Karpas-422 (cell line): ENCODE results near the gene IL1RN. TPM values are rescaled to one million over a fixed set of nuclear protein-coding genes. Genes with fewer than 3 reads are reported as not detected.

ENCODE experiments used
- DNase-seq: peaks from one replicate; pipeline ENCODE4 v3.0.0-alpha.2; 2015
- H2AFZ ChIP-seq: fragments of 200-600 bp; sonication (generic); 2 replicates; pipeline ENCODE4 v1.6.1; 2014; ENCODE audit warnings: antibody characterized with exemption, low read length, mixed read lengths
- H3K27ac ChIP-seq: fragments of 200-600 bp; sonication (generic); 2 replicates; pipeline ENCODE4 v1.5.1; 2014; ENCODE audit warnings: mild to moderate bottlenecking, low read length, moderate library complexity
- H3K27me3 ChIP-seq: fragments of 200-600 bp; sonication (generic); 2 replicates; pipeline ENCODE4 v1.6.1; 2014; ENCODE audit warnings: low read length, mixed read lengths
- H3K36me3 ChIP-seq: fragments of 200-600 bp; sonication (generic); 2 replicates; pipeline ENCODE4 v1.6.1; 2014; ENCODE audit warnings: low read length, mixed read lengths; ENCODE audit not compliant: insufficient read depth
- H3K4me1 ChIP-seq: fragments of 200-600 bp; sonication (generic); 2 replicates; pipeline ENCODE4 v1.6.1; 2014; ENCODE audit warnings: mild to moderate bottlenecking, low read length, mixed read lengths
- H3K4me2 ChIP-seq: fragments of 200-600 bp; sonication (generic); 2 replicates; pipeline ENCODE4 v1.6.1; 2014; ENCODE audit warnings: low read length, low read depth, mild to moderate bottlenecking; ENCODE audit not compliant: poor library complexity, severe bottlenecking
- H3K4me3 ChIP-seq: fragments of 200-600 bp; sonication (generic); 2 replicates; pipeline ENCODE4 v1.5.1; 2014; ENCODE audit warnings: mild to moderate bottlenecking, antibody characterized with exemption, low read length, mixed read lengths
- H3K79me2 ChIP-seq: fragments of 200-600 bp; sonication (generic); 2 replicates; pipeline ENCODE4 v1.6.1; 2014; ENCODE audit warnings: mild to moderate bottlenecking, low read length, mixed read lengths
- H3K9ac ChIP-seq: fragments of 200-600 bp; sonication (generic); 2 replicates; pipeline ENCODE4 v1.6.0; 2014; ENCODE audit warnings: low read length
- H3K9me2 ChIP-seq: fragments of 200-600 bp; sonication (generic), shearing (Covaris generic); replicated peaks from 2 replicates; pipeline ENCODE4 v1.6.0; 2014; ENCODE audit warnings: mild to moderate bottlenecking, low read length, moderate library complexity; ENCODE audit not compliant: insufficient read depth
- H3K9me3 ChIP-seq: fragments of 300-700, 200-600 bp; sonication (generic); 2 replicates; pipeline ENCODE4 v1.6.1; 2014; ENCODE audit warnings: low read length, mixed read lengths
- H4K20me1 ChIP-seq: fragments of 200-600 bp; sonication (generic); 2 replicates; pipeline ENCODE4 v1.6.1; 2014; ENCODE audit warnings: mild to moderate bottlenecking, antibody characterized with exemption, low read length, low read depth; ENCODE audit not compliant: insufficient read depth
- total RNA-seq: library from RNA; depleted of rRNA; stranded (reverse); fragments of >200 nt; shearing (Covaris generic); gene quantifications from 2 replicates; pipeline ENCODE4 v1.2.3, GENCODE V29; 2014; ENCODE audit warnings: low replicate concordance

Gene IL1RN
- total RNA-seq, 1 experiment from 2014 or later: not detected

- H4K20me1 ChIP-seq: no peaks in the 10 kb centered on the region
- H3K4me1 ChIP-seq: no peaks in the 10 kb centered on the region
- no peaks in the 10 kb centered on the region for H3K36me3 ChIP-seq
- no peak for DNase-seq
- no peak overlapping the region for H3K27ac ChIP-seq
- H3K9ac ChIP-seq: no peak overlapping the region
- no peak overlapping the region for H2AFZ ChIP-seq
- no peak overlapping the region for H3K4me2 ChIP-seq
- no peaks in the 10 kb centered on the region for H3K27me3 ChIP-seq
- H3K79me2 ChIP-seq: no peaks in the 10 kb centered on the region
- no peaks in the 10 kb centered on the region for H3K9me2 ChIP-seq
- H3K4me3 ChIP-seq: no peak overlapping the region
- H3K9me3 ChIP-seq: no peaks in the 10 kb centered on the region
Observed at GRCh38 chr2:113127646-113128570, 510 bp downstream of the IL1RN start.

GRCh38 chr2:113129519-113130078 is 2.2 kb downstream of the IL1RN start:
- H3K4me1 ChIP-seq: no peaks in the 10 kb centered on the region
- no peak overlapping the region for H2AFZ ChIP-seq
- H3K27me3 ChIP-seq: 0 out of 2 replicates have a peak, but pooled peaks cover 2% of the 10 kb centered on the region
- no peak overlapping the region for H3K9ac ChIP-seq
- no peaks in the 10 kb centered on the region for H3K9me2 ChIP-seq
- no peaks in the 10 kb centered on the region for H4K20me1 ChIP-seq
- H3K27ac ChIP-seq: no peak overlapping the region
- no peaks in the 10 kb centered on the region for H3K9me3 ChIP-seq
- H3K4me3 ChIP-seq: no peak overlapping the region
- no peak for DNase-seq
- no peaks in the 10 kb centered on the region for H3K79me2 ChIP-seq
- H3K4me2 ChIP-seq: no peak overlapping the region
- H3K36me3 ChIP-seq: no peaks in the 10 kb centered on the region

GRCh38 chr2:113131352-113132185 is 4.2 kb downstream of the IL1RN start:
- no peaks in the 10 kb centered on the region for H4K20me1 ChIP-seq
- no peak for DNase-seq

GRCh38 chr2:113132414-113133021 is 5.1 kb downstream of the IL1RN start:
- H4K20me1 ChIP-seq: no peaks in the 10 kb centered on the region
- DNase-seq: no peak
- H3K36me3 ChIP-seq: no peaks in the 10 kb centered on the region
- H3K27ac ChIP-seq: no peak overlapping the region
- H3K4me1 ChIP-seq: no peaks in the 10 kb centered on the region
- no peaks in the 10 kb centered on the region for H3K9me3 ChIP-seq
- H3K79me2 ChIP-seq: no peaks in the 10 kb centered on the region
- H3K4me3 ChIP-seq: no peak overlapping the region
- 0 out of 2 replicates have a peak, but pooled peaks cover 2% of the 10 kb centered on the region for H3K27me3 ChIP-seq
- H3K9me2 ChIP-seq: no peaks in the 10 kb centered on the region
- no peak overlapping the region for H3K4me2 ChIP-seq
- H2AFZ ChIP-seq: no peak overlapping the region
- no peak overlapping the region for H3K9ac ChIP-seq

More at GRCh38 chr2:113131352-113132185, 4.2 kb downstream of the IL1RN start:
- no peaks in the 10 kb centered on the region for H3K9me3 ChIP-seq
- H3K9me2 ChIP-seq: no peaks in the 10 kb centered on the region
- no peak overlapping the region for H2AFZ ChIP-seq
- 0 out of 2 replicates have a peak, but pooled peaks cover 2% of the 10 kb centered on the region for H3K27me3 ChIP-seq
- no peaks in the 10 kb centered on the region for H3K79me2 ChIP-seq
- H3K4me1 ChIP-seq: no peaks in the 10 kb centered on the region
- no peak overlapping the region for H3K27ac ChIP-seq
- no peak overlapping the region for H3K4me2 ChIP-seq
- H3K4me3 ChIP-seq: no peak overlapping the region
- no peaks in the 10 kb centered on the region for H3K36me3 ChIP-seq
- H3K9ac ChIP-seq: no peak overlapping the region

GRCh38 chr2:113133704-113134598 is 6.6 kb downstream of the IL1RN start:
- no peaks in the 10 kb centered on the region for H3K9me3 ChIP-seq
- H3K79me2 ChIP-seq: no peaks in the 10 kb centered on the region
- H3K4me2 ChIP-seq: no peak overlapping the region
- H3K4me1 ChIP-seq: no peaks in the 10 kb centered on the region
- H2AFZ ChIP-seq: no peak overlapping the region
- DNase-seq: no peak
- no peaks in the 10 kb centered on the region for H4K20me1 ChIP-seq
- H3K27ac ChIP-seq: no peak overlapping the region
- no peak overlapping the region for H3K9ac ChIP-seq
- no peaks in the 10 kb centered on the region for H3K9me2 ChIP-seq
- H3K4me3 ChIP-seq: no peak overlapping the region
- 0 out of 2 replicates have a peak, but pooled peaks cover 2% of the 10 kb centered on the region for H3K27me3 ChIP-seq
- no peaks in the 10 kb centered on the region for H3K36me3 ChIP-seq

GRCh38 chr2:113134717-113135116 is 7.3 kb downstream of the IL1RN start:
- Histone ChIP-seq H3K9me3 (no peaks in the 10 kb centered on the region), H3K27me3 (0 out of 2 replicates have a peak, but pooled peaks cover 2% of the 10 kb centered on the region), H3K9ac (no peak overlapping the region), H3K4me1 (no peaks in the 10 kb centered on the region), H3K4me3 (no peak overlapping the region), H3K79me2 (no peaks in the 10 kb centered on the region), H2AFZ (no peak overlapping the region), H3K27ac (no peak overlapping the region), H4K20me1 (no peaks in the 10 kb centered on the region), H3K9me2 (no peaks in the 10 kb centered on the region), H3K4me2 (no peak overlapping the region), H3K36me3 (no peaks in the 10 kb centered on the region)
- DNase-seq: no peak

GRCh38 chr2:113135317-113135716 is 7.9 kb downstream of the IL1RN start:
- H3K27me3 ChIP-seq: 0 out of 2 replicates have a peak, but pooled peaks cover 2% of the 10 kb centered on the region
- no peak for DNase-seq
- H3K9me3 ChIP-seq: no peaks in the 10 kb centered on the region
- no peak overlapping the region for H3K27ac ChIP-seq
- H3K36me3 ChIP-seq: no peaks in the 10 kb centered on the region
- H3K4me3 ChIP-seq: no peak overlapping the region
- no peak overlapping the region for H3K4me2 ChIP-seq
- no peak overlapping the region for H2AFZ ChIP-seq
- H4K20me1 ChIP-seq: no peaks in the 10 kb centered on the region
- H3K79me2 ChIP-seq: no peaks in the 10 kb centered on the region
- no peaks in the 10 kb centered on the region for H3K9me2 ChIP-seq
- no peak overlapping the region for H3K9ac ChIP-seq
- H3K4me1 ChIP-seq: no peaks in the 10 kb centered on the region
